Retinal pigment epithelial cell (primary cell): ENCODE results near the gene PCSK4.

Source experiments
- DNase-seq: peaks from one replicate; pipeline ENCODE4 v3.0.0-alpha.2; 2010; ENCODE audit warnings: low read depth
- H3K4me3 ChIP-seq: 2 replicates; pipeline ENCODE4 v1.5.1; 2011; ENCODE audit warnings: mild to moderate bottlenecking, low read length, control low read depth, moderate library complexity
- CTCF ChIP-seq: conservative IDR thresholded peaks from 2 replicates; pipeline ENCODE4 v1.5.1; 2011; ENCODE audit warnings: low read depth, low read length, control low read depth, inconsistent platforms

PCSK4 gene

DNA sequence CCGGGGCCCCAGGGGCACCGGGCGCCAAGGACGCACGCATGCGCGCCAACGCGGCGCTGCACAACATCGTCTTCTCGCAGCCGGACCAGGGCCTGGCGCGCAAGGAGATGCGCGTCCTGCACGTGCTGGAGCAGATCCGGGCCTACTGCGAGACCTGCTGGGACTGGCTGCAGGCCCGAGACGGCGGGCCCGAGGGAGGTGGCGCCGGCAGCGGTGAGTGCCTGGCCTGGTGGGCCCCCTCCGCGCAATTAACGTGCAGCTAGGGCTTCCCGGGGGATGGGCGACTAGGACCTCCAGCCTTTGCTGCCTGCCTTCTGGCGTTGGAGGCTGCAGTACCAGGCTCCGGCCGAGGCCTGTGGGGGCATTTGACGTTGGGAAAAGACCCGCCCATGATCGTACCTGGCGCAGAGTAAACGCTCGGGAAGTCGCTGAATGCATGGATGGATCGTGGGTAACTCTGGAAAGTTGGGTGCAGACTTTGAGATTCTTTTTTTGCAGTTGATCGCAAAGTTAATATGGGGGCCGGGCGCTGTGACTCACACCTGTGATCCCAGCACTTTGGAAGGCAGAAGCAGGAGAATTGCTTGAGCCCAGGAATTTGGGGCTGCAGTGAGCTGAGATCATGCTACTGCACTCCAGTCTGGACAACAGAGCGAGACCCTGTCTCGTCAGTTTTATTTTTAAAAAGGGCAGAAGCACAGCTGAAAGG, 33.0 kb downstream of the PCSK4 start:
- peak; percentile 8 for TF ChIP-seq CTCF
- no peak overlapping the region for H3K4me3 ChIP-seq
- no peak for DNase-seq

GRCh38 chr19:1456121-1456900, 33.8 kb downstream of the PCSK4 start:
- TF ChIP-seq CTCF: no peak
- DNase-seq: no peak
- H3K4me3 ChIP-seq: no peak overlapping the region

DNA sequence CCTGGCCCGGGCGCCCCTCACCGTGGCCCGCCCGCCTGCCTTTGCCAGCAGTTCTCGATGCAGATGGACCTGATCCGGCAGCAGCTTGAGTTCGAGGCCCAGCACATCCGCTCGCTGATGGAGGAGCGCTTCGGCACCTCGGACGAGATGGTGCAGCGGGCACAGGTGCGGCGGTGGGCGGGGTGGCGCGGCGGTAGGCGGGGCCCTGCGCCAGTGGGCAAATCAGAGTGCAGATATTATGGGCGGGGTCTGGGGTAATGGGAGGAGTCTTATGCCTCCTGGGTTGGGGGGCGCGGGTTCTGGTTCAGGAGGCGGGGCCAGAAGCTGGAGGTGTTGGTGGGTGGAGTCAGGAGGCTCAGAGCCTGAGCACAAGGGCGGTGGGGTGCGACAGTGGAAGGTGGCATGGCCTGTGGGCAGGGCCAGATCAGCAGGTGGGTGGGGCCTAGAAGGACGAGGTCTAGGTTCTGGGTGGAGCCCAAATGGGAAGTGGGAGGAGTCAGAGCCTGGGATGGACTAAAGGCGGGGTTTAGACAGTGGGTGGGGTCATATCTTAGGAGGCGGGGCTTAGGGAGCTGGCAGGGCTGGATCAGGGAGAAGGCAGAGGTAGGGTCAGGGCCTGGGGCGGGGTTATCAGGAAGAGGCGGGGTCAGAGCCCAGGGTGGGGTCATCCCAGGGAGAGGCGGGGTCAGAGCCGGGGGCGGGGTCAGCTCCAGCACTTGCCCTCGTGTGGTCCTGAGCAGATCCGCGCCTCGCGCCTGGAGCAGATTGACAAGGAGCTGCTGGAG, 34.6 kb downstream of the PCSK4 start:
- H3K4me3 ChIP-seq: no peak overlapping the region
- no peak for TF ChIP-seq CTCF
- no peak for DNase-seq

GRCh38 chr19:1455002-1455335, 35.2 kb downstream of the PCSK4 start:
- no peak for TF ChIP-seq CTCF
- H3K4me3 ChIP-seq: no peak overlapping the region
- DNase-seq: no peak

- peak; percentile 72 for DNase-seq
These were observed 36.4 kb downstream of the PCSK4 start for GRCh38 chr19:1453525-1454364.

More at GRCh38 chr19:1453525-1454364, 36.4 kb downstream of the PCSK4 start:
- TF ChIP-seq CTCF: peak; percentile 10
- no peak overlapping the region for H3K4me3 ChIP-seq
